ENCODE data around the gene AP1G2. TPM values are rescaled to one million over a fixed set of nuclear protein-coding genes. Genes with fewer than 3 reads are reported as not detected.
"Not testable (repeated sequence)": the region's sequence is repeated elsewhere in the genome, so short reads cannot be mapped to it uniquely, and the experiment has no call there.

The AP1G2 gene
- total and polyA plus RNA-seq, 2 donors (not counting 1 experiment from before 2014, with no cell fraction given), result 648 to 1,185 TPM

DNA sequence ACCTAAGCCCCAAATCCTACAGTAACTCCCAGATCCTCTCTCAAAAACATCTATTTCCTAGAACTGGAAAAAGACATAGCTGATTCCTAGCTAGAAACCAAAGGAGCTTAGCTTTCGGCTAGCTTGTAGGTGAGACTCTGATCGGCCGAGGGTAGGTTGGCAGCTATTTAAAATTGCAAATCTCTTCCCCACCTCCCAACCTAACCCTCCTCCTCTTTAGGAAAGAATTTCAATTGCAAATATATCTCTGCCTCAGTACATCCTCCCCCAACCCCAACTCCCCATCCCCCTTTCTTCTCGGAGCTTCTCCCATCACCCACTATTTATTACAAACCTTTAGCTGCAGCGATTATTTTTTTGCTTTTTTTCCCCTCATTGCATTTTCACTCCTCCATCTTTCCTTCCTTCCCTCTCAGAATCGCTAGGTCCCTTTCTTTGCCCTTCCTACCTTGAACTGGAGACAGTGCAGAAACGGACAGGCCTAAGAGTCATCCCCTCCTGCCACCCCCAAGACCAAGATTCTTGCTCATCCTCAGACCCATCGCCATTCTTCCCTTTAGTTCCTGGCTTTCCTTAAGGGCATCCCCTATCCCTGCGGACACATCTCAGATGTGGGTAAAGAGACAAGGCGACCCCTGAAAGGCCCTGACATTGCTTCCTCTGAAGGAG is 29.4 kb downstream of the AP1G2 start:
- Histone ChIP-seq H3K27ac (ENCODE audit: low read length in 2 of 2) (no peak overlapping the region), H3K4me1 (ENCODE audit: control insufficient read depth in 2 of 2, insufficient read depth in 2 of 2, low read length in 2 of 2) (no peaks in the 10 kb centered on the region), H3K9ac (ENCODE audit: low read length) (no peak overlapping the region), H3K27me3 (replicated peaks in 1 of 4; ENCODE audit: control extremely low read depth in 1 of 4, control insufficient read depth in 3 of 4, insufficient read depth in 4 of 4, low read length in 3 of 4) (peaks cover 0 to 5% (median 0%) of the 10 kb centered on the region in 4 experiments), H3K4me2 (replicated peaks; ENCODE audit: low read depth, low read length, poor library complexity, severe bottlenecking) (no peak overlapping the region), H3K9me3 (ENCODE audit: control extremely low read depth in 1 of 3, control insufficient read depth in 2 of 3, insufficient read depth in 1 of 3, low read length in 2 of 3) (no peaks in the 10 kb centered on the region), H2AFZ (ENCODE audit: insufficient read depth, low read depth, low read length, poor library complexity, severe bottlenecking) (no peak overlapping the region), H3K79me2 (ENCODE audit: control insufficient read depth, insufficient read depth, low read length) (no peaks in the 10 kb centered on the region), H4K20me1 (ENCODE audit: control insufficient read depth, insufficient read depth, low read length, poor library complexity, severe bottlenecking) (no peaks in the 10 kb centered on the region), H3K36me3 (replicated peaks in 1 of 2; ENCODE audit: control extremely low read depth in 1 of 2, control insufficient read depth in 1 of 2, extremely low read depth in 1 of 2, insufficient read depth in 2 of 2, low read length in 1 of 2) (no peaks in the 10 kb centered on the region), H3K4me3 (ENCODE audit: control extremely low read depth in 1 of 5, extremely low read depth in 1 of 5, insufficient read depth in 1 of 5, low read depth in 2 of 5, low read length in 4 of 5) (no peak overlapping the region)
- ChIA-PET POLR2A (no interaction called here), CTCF (interaction anchor here (0.5 to 7.7 kb wide), 7 partner anchors 9 to 59 kb away, joined by 3 to 80 read pairs (median 5); partner anchors contain the start of gene THTPA)
- DNase-seq (no peak), ATAC-seq (ENCODE audit: low read depth) (no peak)
- Mint-ChIP-seq H3K4me1 (no peaks in the 10 kb centered on the region), H3K4me3 (no peak overlapping the region), H3K9me3 (ENCODE audit: insufficient read depth) (no peaks in the 10 kb centered on the region), H3K27ac (no peak overlapping the region), H3K27me3 (peaks cover 3% of the 10 kb centered on the region)
- intact Hi-C loops (cut with micrococcal nuclease), result no loop called here
- no peak for TF ChIP-seq EZH2 (IDR thresholded peaks at IDR 0.05; ENCODE audit: borderline replicate concordance, insufficient read depth, low read depth, low read length, poor library complexity, severe bottlenecking)
- TF ChIP-seq, protein P1, sequence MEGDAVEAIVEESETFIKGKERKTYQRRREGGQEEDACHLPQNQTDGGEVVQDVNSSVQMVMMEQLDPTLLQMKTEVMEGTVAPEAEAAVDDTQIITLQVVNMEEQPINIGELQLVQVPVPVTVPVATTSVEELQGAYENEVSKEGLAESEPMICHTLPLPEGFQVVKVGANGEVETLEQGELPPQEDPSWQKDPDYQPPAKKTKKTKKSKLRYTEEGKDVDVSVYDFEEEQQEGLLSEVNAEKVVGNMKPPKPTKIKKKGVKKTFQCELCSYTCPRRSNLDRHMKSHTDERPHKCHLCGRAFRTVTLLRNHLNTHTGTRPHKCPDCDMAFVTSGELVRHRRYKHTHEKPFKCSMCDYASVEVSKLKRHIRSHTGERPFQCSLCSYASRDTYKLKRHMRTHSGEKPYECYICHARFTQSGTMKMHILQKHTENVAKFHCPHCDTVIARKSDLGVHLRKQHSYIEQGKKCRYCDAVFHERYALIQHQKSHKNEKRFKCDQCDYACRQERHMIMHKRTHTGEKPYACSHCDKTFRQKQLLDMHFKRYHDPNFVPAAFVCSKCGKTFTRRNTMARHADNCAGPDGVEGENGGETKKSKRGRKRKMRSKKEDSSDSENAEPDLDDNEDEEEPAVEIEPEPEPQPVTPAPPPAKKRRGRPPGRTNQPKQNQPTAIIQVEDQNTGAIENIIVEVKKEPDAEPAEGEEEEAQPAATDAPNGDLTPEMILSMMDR (IDR thresholded peaks at IDR 0.05), result no peak
- 79% methylated on average over 5 of the region's 10 CpGs for WGBS (ENCODE audit: insufficient coverage)

DNA sequence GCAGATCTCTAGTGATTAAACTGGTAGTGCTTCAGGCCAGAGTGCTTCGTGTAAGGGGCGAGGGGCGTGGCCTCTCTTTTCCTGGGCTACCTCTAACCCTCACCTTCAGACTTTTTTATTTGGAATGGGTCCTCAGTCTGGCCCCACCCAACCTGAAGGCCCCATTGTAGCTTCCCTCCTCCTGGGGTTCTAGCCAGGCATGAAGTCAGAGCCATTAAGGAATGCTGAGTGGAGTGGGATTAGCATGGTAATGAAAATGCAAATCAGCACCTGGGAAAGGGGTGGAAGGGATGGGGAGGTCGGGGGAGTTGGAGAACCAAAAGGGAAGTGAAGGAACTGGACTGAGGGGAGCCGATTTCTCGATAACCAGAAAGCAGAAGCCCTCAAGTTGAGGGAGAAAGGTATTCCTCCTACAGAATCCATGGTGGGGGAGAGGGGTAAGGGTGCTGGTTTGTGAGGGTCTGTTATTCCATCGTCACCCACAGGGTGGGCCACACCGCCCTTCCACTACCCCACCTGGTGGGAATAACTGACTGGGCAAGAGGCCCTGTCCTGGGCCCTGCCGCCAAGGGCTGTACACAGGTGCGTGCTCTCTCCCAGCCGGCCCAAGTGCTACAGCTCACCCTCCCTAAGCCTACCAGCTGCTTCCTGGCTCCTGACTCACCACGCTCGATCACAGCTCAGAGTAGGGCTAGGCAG is 30.1 kb downstream of the AP1G2 start:
- ChIA-PET POLR2A (no interaction called here), CTCF (interaction anchor here (0.5 to 7.7 kb wide), 7 partner anchors 12 to 416 kb away, joined by 3 to 80 read pairs (median 5); partner anchors contain the start of gene THTPA)
- DNase-seq, result no peak
- H3K4me3 ChIP-seq (ENCODE audit: control extremely low read depth in 1 of 5, extremely low read depth in 1 of 5, insufficient read depth in 1 of 5, low read depth in 2 of 5, low read length in 4 of 5), result no peak overlapping the region
- Mint-ChIP-seq H3K4me3 (no peak overlapping the region), H3K9me3 (ENCODE audit: insufficient read depth) (no peaks in the 10 kb centered on the region), H3K27ac (no peak overlapping the region), H3K27me3 (peaks cover 3% of the 10 kb centered on the region), H3K4me1 (no peaks in the 10 kb centered on the region)
- no peaks in the 10 kb centered on the region for H3K9me3 ChIP-seq (ENCODE audit: control extremely low read depth in 1 of 3, control insufficient read depth in 2 of 3, insufficient read depth in 1 of 3, low read length in 2 of 3)
- no peak overlapping the region for H2AFZ ChIP-seq (ENCODE audit: insufficient read depth, low read depth, low read length, poor library complexity, severe bottlenecking)
- H3K4me1 ChIP-seq (ENCODE audit: control insufficient read depth in 2 of 2, insufficient read depth in 2 of 2, low read length in 2 of 2), result no peaks in the 10 kb centered on the region
- H3K27ac ChIP-seq (ENCODE audit: low read length in 2 of 2), result no peak overlapping the region
- TF ChIP-seq, protein P1 (IDR thresholded peaks at IDR 0.05), result no peak
- no peak for TF ChIP-seq EZH2 (IDR thresholded peaks at IDR 0.05; ENCODE audit: borderline replicate concordance, insufficient read depth, low read depth, low read length, poor library complexity, severe bottlenecking)
- no peaks in the 10 kb centered on the region for H3K36me3 ChIP-seq (replicated peaks in 1 of 2; ENCODE audit: control extremely low read depth in 1 of 2, control insufficient read depth in 1 of 2, extremely low read depth in 1 of 2, insufficient read depth in 2 of 2, low read length in 1 of 2)
- no peak overlapping the region for H3K4me2 ChIP-seq (replicated peaks; ENCODE audit: low read depth, low read length, poor library complexity, severe bottlenecking)
- no peaks in the 10 kb centered on the region for H3K79me2 ChIP-seq (ENCODE audit: control insufficient read depth, insufficient read depth, low read length)
- ATAC-seq (ENCODE audit: low read depth), result no peak
- WGBS (ENCODE audit: insufficient coverage), result 52% methylated on average over 11 of the region's 13 CpGs
- H3K9ac ChIP-seq (ENCODE audit: low read length), result no peak overlapping the region
- no peaks in the 10 kb centered on the region for H4K20me1 ChIP-seq (ENCODE audit: control insufficient read depth, insufficient read depth, low read length, poor library complexity, severe bottlenecking)
- intact Hi-C loops (cut with micrococcal nuclease), result no loop called here
- H3K27me3 ChIP-seq (replicated peaks in 1 of 4; ENCODE audit: control extremely low read depth in 1 of 4, control insufficient read depth in 3 of 4, insufficient read depth in 4 of 4, low read length in 3 of 4), result peaks cover 0 to 5% (median 0%) of the 10 kb centered on the region in 4 experiments

DNA sequence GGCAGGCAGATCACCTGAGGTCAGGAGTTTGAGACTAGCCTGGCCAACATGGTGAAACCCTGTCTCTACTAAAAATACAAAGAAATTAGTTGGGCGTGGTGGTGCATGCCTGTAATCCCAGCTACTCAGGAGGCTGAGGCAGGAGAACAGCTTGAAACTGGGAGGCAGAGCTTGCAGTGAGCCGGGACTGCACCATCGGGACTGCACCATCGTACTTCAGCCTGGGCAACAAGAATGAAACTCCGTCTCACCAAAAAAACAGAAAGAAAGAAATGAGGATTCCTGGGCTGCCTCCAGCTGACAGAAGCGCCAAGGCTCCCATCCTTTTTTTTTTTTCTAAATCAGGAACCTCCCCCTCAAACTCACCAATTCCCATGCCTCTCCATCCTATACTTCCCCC is 30.7 kb downstream of the AP1G2 start:
- H3K4me1 ChIP-seq (ENCODE audit: control insufficient read depth in 2 of 2, insufficient read depth in 2 of 2, low read length in 2 of 2); H4K20me1 ChIP-seq (ENCODE audit: control insufficient read depth, insufficient read depth, low read length, poor library complexity, severe bottlenecking); H3K9me3 Mint-ChIP-seq (ENCODE audit: insufficient read depth); H2AFZ ChIP-seq (ENCODE audit: insufficient read depth, low read depth, low read length, poor library complexity, severe bottlenecking); H3K9me3 ChIP-seq (ENCODE audit: control extremely low read depth in 1 of 3, control insufficient read depth in 2 of 3, insufficient read depth in 1 of 3, low read length in 2 of 3); H3K27ac ChIP-seq (ENCODE audit: low read length in 2 of 2); DNase-seq; intact Hi-C loops (cut with micrococcal nuclease); H3K4me1 Mint-ChIP-seq; H3K27me3 ChIP-seq (replicated peaks in 1 of 4; ENCODE audit: control extremely low read depth in 1 of 4, control insufficient read depth in 3 of 4, insufficient read depth in 4 of 4, low read length in 3 of 4); H3K4me3 Mint-ChIP-seq; H3K79me2 ChIP-seq (ENCODE audit: control insufficient read depth, insufficient read depth, low read length); ATAC-seq (ENCODE audit: low read depth); H3K4me2 ChIP-seq (replicated peaks; ENCODE audit: low read depth, low read length, poor library complexity, severe bottlenecking); POLR2A ChIA-PET; H3K4me3 ChIP-seq (ENCODE audit: control extremely low read depth in 1 of 5, extremely low read depth in 1 of 5, insufficient read depth in 1 of 5, low read depth in 2 of 5, low read length in 4 of 5); H3K36me3 ChIP-seq (replicated peaks in 1 of 2; ENCODE audit: control extremely low read depth in 1 of 2, control insufficient read depth in 1 of 2, extremely low read depth in 1 of 2, insufficient read depth in 2 of 2, low read length in 1 of 2); H3K27ac Mint-ChIP-seq; H3K9ac ChIP-seq (ENCODE audit: low read length); H3K27me3 Mint-ChIP-seq: not testable (repeated sequence)
- WGBS (ENCODE audit: insufficient coverage), result 96% methylated on average over 6 of the region's 6 CpGs
- CTCF ChIA-PET, result interaction anchor here (0.8 to 7.7 kb wide), 3 partner anchors 24 to 415 kb away, joined by 3 to 80 read pairs (median 4); no protein-coding TSS in a partner anchor
